ENCODE results near the gene SAMD4A. TPM values are rescaled to one million over a fixed set of nuclear protein-coding genes. Genes with fewer than 3 reads are reported as not detected.

The SAMD4A gene
- total and polyA plus RNA-seq, 8 donors: 4.5 to 40.5 (median 8.0) TPM

- Histone ChIP-seq H3K4me3 (no peak overlapping the region), H3K9me3 (no peaks in the 10 kb centered on the region), H3K36me3 (no peaks in the 10 kb centered on the region), H3K4me1 (peaks cover 4 to 7% of the 10 kb centered on the region in 2 donors), H3K27me3 (no peaks in the 10 kb centered on the region), H3K27ac (no peak overlapping the region)
- DNase-seq (no peak), ATAC-seq (no peak)
- no peak for TF ChIP-seq CTCF (IDR thresholded peaks at IDR 0.05)
- intact Hi-C loops (cut with DNase I): no loop called here
Observed at GRCh38 chr14:54597795-54598443, 31.0 kb downstream of the SAMD4A start.

GRCh38 chr14:54599966-54600716, 33.2 kb downstream of the SAMD4A start:
- no peak for DNase-seq
- Histone ChIP-seq H3K27me3 (no peaks in the 10 kb centered on the region), H3K27ac (no peak overlapping the region), H3K36me3 (no peaks in the 10 kb centered on the region), H3K4me1 (peaks cover 4 to 7% of the 10 kb centered on the region in 2 donors), H3K9me3 (no peaks in the 10 kb centered on the region), H3K4me3 (no peak overlapping the region)
- ATAC-seq: no peak
- intact Hi-C loops (cut with DNase I): no loop called here
- TF ChIP-seq CTCF (IDR thresholded peaks at IDR 0.05): no peak

- no peak for TF ChIP-seq CTCF (IDR thresholded peaks at IDR 0.05)
- ATAC-seq: no peak
- Histone ChIP-seq H3K36me3 (no peaks in the 10 kb centered on the region), H3K27me3 (no peaks in the 10 kb centered on the region), H3K9me3 (no peaks in the 10 kb centered on the region), H3K4me1 (peaks cover 4 to 7% of the 10 kb centered on the region in 2 donors), H3K4me3 (no peak overlapping the region), H3K27ac (no peak overlapping the region)
- intact Hi-C loops (cut with DNase I): no loop called here
- DNase-seq: no peak
Observed at GRCh38 chr14:54600717-54601109, 33.8 kb downstream of the SAMD4A start.

- DNase-seq: no peak
- Histone ChIP-seq H3K36me3 (no peaks in the 10 kb centered on the region), H3K27ac (no peak overlapping the region), H3K27me3 (no peaks in the 10 kb centered on the region), H3K4me3 (no peak overlapping the region), H3K9me3 (no peaks in the 10 kb centered on the region), H3K4me1 (peaks cover 0 to 4% of the 10 kb centered on the region in 2 donors)
- ATAC-seq: no peak
- TF ChIP-seq CTCF (IDR thresholded peaks at IDR 0.05): no peak
- intact Hi-C loops (cut with DNase I): no loop called here
Observed at GRCh38 chr14:54603362-54603761, 36.4 kb downstream of the SAMD4A start.

- H3K27me3 ChIP-seq: no peaks in the 10 kb centered on the region
- H3K9me3 ChIP-seq: no peaks in the 10 kb centered on the region
- no peak overlapping the region for H3K4me3 ChIP-seq
- intact Hi-C loops (cut with DNase I): no loop called here
- H3K27ac ChIP-seq: no peak overlapping the region
- DNase-seq (no peak), ATAC-seq (peak; percentile 52)
- H3K36me3 ChIP-seq: no peaks in the 10 kb centered on the region
- TF ChIP-seq CTCF (IDR thresholded peaks at IDR 0.05): no peak
- H3K4me1 ChIP-seq: no peaks in the 10 kb centered on the region
Observed at GRCh38 chr14:54606178-54606577, 39.2 kb downstream of the SAMD4A start.

Measured in left lung (tissue), 10 donors.